Vagina (tissue), 2 donors: Measurements from ENCODE around the gene ENTHD1. TPM values are rescaled to one million over a fixed set of nuclear protein-coding genes. Genes with fewer than 3 reads are reported as not detected.

Experiments
- DNase-seq, 2 donors: peaks; one replicate each; pipeline ENCODE4 v3.0.0-alpha.2; 2017; ENCODE audit errors: extremely low spot score in 2 of 2
- H3K27ac ChIP-seq: fragments of 200-600 bp; sonication (generic); one replicate; pipeline ENCODE4 v1.5.1; 2019
- H3K27me3 ChIP-seq: fragments of 200-600 bp; sonication (generic); one replicate; pipeline ENCODE4 v1.5.1; 2019
- H3K36me3 ChIP-seq, 2 donors: fragments of 200-600 bp; sonication (generic); one replicate each; pipeline ENCODE4 v1.5.1; 2017 to 2019
- H3K4me1 ChIP-seq: fragments of 200-600 bp; sonication (generic); one replicate; pipeline ENCODE4 v1.5.1; 2019
- H3K4me3 ChIP-seq, 2 donors: fragments of 200-600 bp; sonication (generic); 1 replicate in 1 of 2; 2 replicates in 1 of 2; pipeline ENCODE4 v1.5.1; 2016 to 2019
- H3K9me3 ChIP-seq: fragments of 200-600 bp; sonication (generic); one replicate; pipeline ENCODE4 v1.5.1; 2019
- CTCF ChIP-seq, 3 experiments: fragments of 450-650 bp in 2 of 3; fragments of 200-600 bp in 1 of 3; sonication (generic) in 1 of 3; IDR thresholded peaks; one replicate each; pipeline ENCODE4 v1.5.1; 2017 to 2019; ENCODE audit warnings: antibody characterized with exemption in 3 of 3, mild to moderate bottlenecking in 2 of 3, moderate library complexity in 2 of 3
- POLR2A ChIP-seq, 2 donors: fragments of 450-650 bp; IDR thresholded peaks; one replicate each; pipeline ENCODE4 v1.6.1; 2017; ENCODE audit warnings: antibody characterized with exemption in 2 of 2, mild to moderate bottlenecking in 2 of 2, moderate library complexity in 2 of 2
- POLR2AphosphoS5 ChIP-seq, 2 donors: sonication (generic); formaldehyde crosslinking; IDR thresholded peaks; one replicate each; pipeline ENCODE4 v1.9.0; 2017; ENCODE audit warnings: antibody characterized with exemption in 2 of 2, mild to moderate bottlenecking in 2 of 2, low read depth in 1 of 2; ENCODE audit not compliant: insufficient read depth in 1 of 2
- intact Hi-C: fragments of 100-400 bp; cut with DNase I; formaldehyde crosslinking; loops from one replicate; pipeline ENCODE4 v1.15.1; 2023
- total RNA-seq: library from RNA; depleted of rRNA; stranded (reverse); fragments of >200 nt; gene quantifications from one replicate; pipeline ENCODE4 v1.2.3, GENCODE V29; 2016

Gene ENTHD1
- total RNA-seq, 1 donor from 2014 or later = not detected

- H3K4me3 ChIP-seq = no peak overlapping the region
- no peaks in the 10 kb centered on the region for H3K9me3 ChIP-seq
- intact Hi-C loops = no loop called here
- no peak for DNase-seq
- H3K4me1 ChIP-seq = no peaks in the 10 kb centered on the region
- H3K36me3 ChIP-seq = no peaks in the 10 kb centered on the region
- TF ChIP-seq POLR2A (IDR thresholded peaks at IDR 0.05) = no peak
- no peak for TF ChIP-seq CTCF (IDR thresholded peaks at IDR 0.05)
- TF ChIP-seq POLR2AphosphoS5 (IDR thresholded peaks at IDR 0.05; ENCODE audit: insufficient read depth in 1 of 2, low read depth in 1 of 2) = no peak
- H3K27ac ChIP-seq = no peak overlapping the region
- no peaks in the 10 kb centered on the region for H3K27me3 ChIP-seq
Observed at GRCh38 chr22:39915295-39915726, 21.8 kb upstream of the ENTHD1 start.

- Histone ChIP-seq H3K36me3 (no peaks in the 10 kb centered on the region), H3K4me3 (no peak overlapping the region), H3K4me1 (no peaks in the 10 kb centered on the region), H3K27ac (no peak overlapping the region), H3K27me3 (no peaks in the 10 kb centered on the region), H3K9me3 (no peaks in the 10 kb centered on the region)
- TF ChIP-seq POLR2A (IDR thresholded peaks at IDR 0.05) = no peak
- no peak for TF ChIP-seq CTCF (IDR thresholded peaks at IDR 0.05)
- no peak for TF ChIP-seq POLR2AphosphoS5 (IDR thresholded peaks at IDR 0.05; ENCODE audit: insufficient read depth in 1 of 2, low read depth in 1 of 2)
- intact Hi-C loops = no loop called here
- DNase-seq = no peak
Observed at GRCh38 chr22:39914584-39914983, 21.0 kb upstream of the ENTHD1 start.

- Histone ChIP-seq H3K4me3 (no peak overlapping the region), H3K4me1 (no peaks in the 10 kb centered on the region), H3K27me3 (no peaks in the 10 kb centered on the region), H3K36me3 (no peaks in the 10 kb centered on the region), H3K9me3 (no peaks in the 10 kb centered on the region), H3K27ac (no peak overlapping the region)
- intact Hi-C loops = no loop called here
- DNase-seq = no peak
- no peak for TF ChIP-seq POLR2A (IDR thresholded peaks at IDR 0.05)
- no peak for TF ChIP-seq POLR2AphosphoS5 (IDR thresholded peaks at IDR 0.05; ENCODE audit: insufficient read depth in 1 of 2, low read depth in 1 of 2)
- TF ChIP-seq CTCF (IDR thresholded peaks at IDR 0.05) = no peak
Observed at GRCh38 chr22:39913886-39914285, 20.3 kb upstream of the ENTHD1 start.

GRCh38 chr22:39913321-39913720 lies 19.8 kb upstream of the ENTHD1 start:
- TF ChIP-seq POLR2AphosphoS5 (IDR thresholded peaks at IDR 0.05; ENCODE audit: insufficient read depth in 1 of 2, low read depth in 1 of 2) (no peak), CTCF (IDR thresholded peaks at IDR 0.05) (no peak), POLR2A (IDR thresholded peaks at IDR 0.05) (no peak)
- H3K4me3 ChIP-seq = no peak overlapping the region

GRCh38 chr22:39910876-39911613 lies 17.5 kb upstream of the ENTHD1 start:
- Histone ChIP-seq H3K4me1 (no peaks in the 10 kb centered on the region), H3K27me3 (no peaks in the 10 kb centered on the region), H3K4me3 (no peak overlapping the region), H3K27ac (no peak overlapping the region), H3K9me3 (no peaks in the 10 kb centered on the region), H3K36me3 (no peaks in the 10 kb centered on the region)
- no peak for DNase-seq
- TF ChIP-seq CTCF (IDR thresholded peaks at IDR 0.05) = no peak
- TF ChIP-seq POLR2AphosphoS5 (IDR thresholded peaks at IDR 0.05; ENCODE audit: insufficient read depth in 1 of 2, low read depth in 1 of 2) = no peak
- no peak for TF ChIP-seq POLR2A (IDR thresholded peaks at IDR 0.05)
- intact Hi-C loops = no loop called here

More at GRCh38 chr22:39913321-39913720, 19.8 kb upstream of the ENTHD1 start:
- no peaks in the 10 kb centered on the region for H3K9me3 ChIP-seq
- H3K27ac ChIP-seq = no peak overlapping the region
- DNase-seq = no peak
- intact Hi-C loops = no loop called here
- H3K27me3 ChIP-seq = no peaks in the 10 kb centered on the region
- no peaks in the 10 kb centered on the region for H3K36me3 ChIP-seq
- H3K4me1 ChIP-seq = no peaks in the 10 kb centered on the region
